Measurements from ENCODE around the gene PPTC7.
"Not testable (repeated sequence)": the region's sequence is repeated elsewhere in the genome, so short reads cannot be mapped to it uniquely, and the experiment has no call there.

The PPTC7 gene

GRCh38 chr12:110531741-110532333 lies 51.3 kb downstream of the PPTC7 start:
- Histone ChIP-seq H2AFZ (ENCODE audit: low read depth) (no peak overlapping the region), H3K36me3 (ENCODE audit: insufficient read depth) (no peaks in the 10 kb centered on the region), H4K20me1 (ENCODE audit: insufficient read depth) (no peaks in the 10 kb centered on the region), H3K9ac (no peak overlapping the region), H3K27ac (peak overlapping the region; percentile 38), H3K4me1 (ENCODE audit: low read depth, poor library complexity, severe bottlenecking) (peaks cover 41% of the 10 kb centered on the region), H3K27me3 (ENCODE audit: insufficient read depth, low read depth) (no peaks in the 10 kb centered on the region), H3K4me2 (peak overlapping the region; percentile 49), H3K79me2 (ENCODE audit: insufficient read depth, low read depth) (no peaks in the 10 kb centered on the region), H3K4me3 (IDR thresholded peaks at IDR 0.05; ENCODE audit: insufficient read depth, low read depth, low read length) (no peak overlapping the region)
- TF ChIP-seq CTCF (conservative IDR thresholded peaks at IDR 0.05; ENCODE audit: low read depth, low read length) = no peak

GRCh38 chr12:110530511-110530910 lies 52.6 kb downstream of the PPTC7 start:
- H3K4me1 ChIP-seq (ENCODE audit: low read depth, poor library complexity, severe bottlenecking) = peaks cover 41% of the 10 kb centered on the region
- H3K4me2 ChIP-seq = no peak overlapping the region
- H2AFZ ChIP-seq (ENCODE audit: low read depth) = no peak overlapping the region
- no peak for TF ChIP-seq CTCF (conservative IDR thresholded peaks at IDR 0.05; ENCODE audit: low read depth, low read length)
- H3K27ac ChIP-seq = no peak overlapping the region
- no peaks in the 10 kb centered on the region for H3K79me2 ChIP-seq (ENCODE audit: insufficient read depth, low read depth)
- H3K9ac ChIP-seq = no peak overlapping the region
- no peaks in the 10 kb centered on the region for H3K27me3 ChIP-seq (ENCODE audit: insufficient read depth, low read depth)
- no peaks in the 10 kb centered on the region for H4K20me1 ChIP-seq (ENCODE audit: insufficient read depth)
- no peaks in the 10 kb centered on the region for H3K36me3 ChIP-seq (ENCODE audit: insufficient read depth)
- no peak overlapping the region for H3K4me3 ChIP-seq (IDR thresholded peaks at IDR 0.05; ENCODE audit: insufficient read depth, low read depth, low read length)

GRCh38 chr12:110528277-110528839 lies 54.8 kb downstream of the PPTC7 start:
- no peak overlapping the region for H2AFZ ChIP-seq (ENCODE audit: low read depth)
- TF ChIP-seq CTCF (conservative IDR thresholded peaks at IDR 0.05; ENCODE audit: low read depth, low read length) = no peak
- H3K4me3 ChIP-seq (IDR thresholded peaks at IDR 0.05; ENCODE audit: insufficient read depth, low read depth, low read length) = no peak overlapping the region
- no peak overlapping the region for H3K4me2 ChIP-seq
- H3K36me3 ChIP-seq (ENCODE audit: insufficient read depth) = no peaks in the 10 kb centered on the region
- H3K4me1 ChIP-seq (ENCODE audit: low read depth, poor library complexity, severe bottlenecking) = peaks cover 27% of the 10 kb centered on the region
- H3K27ac ChIP-seq = no peak overlapping the region
- H3K27me3 ChIP-seq (ENCODE audit: insufficient read depth, low read depth) = no peaks in the 10 kb centered on the region
- H3K9ac ChIP-seq = no peak overlapping the region
- H3K79me2 ChIP-seq (ENCODE audit: insufficient read depth, low read depth) = no peaks in the 10 kb centered on the region
- H4K20me1 ChIP-seq (ENCODE audit: insufficient read depth) = no peaks in the 10 kb centered on the region

GRCh38 chr12:110520876-110521712 lies 62.0 kb downstream of the PPTC7 start:
- H3K27me3 ChIP-seq (ENCODE audit: insufficient read depth, low read depth); H3K36me3 ChIP-seq (ENCODE audit: insufficient read depth); H2AFZ ChIP-seq (ENCODE audit: low read depth); H3K9ac ChIP-seq; H3K79me2 ChIP-seq (ENCODE audit: insufficient read depth, low read depth); H3K27ac ChIP-seq; H3K4me3 ChIP-seq (IDR thresholded peaks at IDR 0.05; ENCODE audit: insufficient read depth, low read depth, low read length); H4K20me1 ChIP-seq (ENCODE audit: insufficient read depth); H3K4me2 ChIP-seq: not testable (repeated sequence)
- H3K4me1 ChIP-seq (ENCODE audit: low read depth, poor library complexity, severe bottlenecking) = peaks cover 12% of the 10 kb centered on the region

GRCh38 chr12:110518014-110518413 lies 65.1 kb downstream of the PPTC7 start:
- H3K27ac ChIP-seq; H3K9ac ChIP-seq; H3K4me3 ChIP-seq (IDR thresholded peaks at IDR 0.05; ENCODE audit: insufficient read depth, low read depth, low read length); H3K4me2 ChIP-seq; H3K27me3 ChIP-seq (ENCODE audit: insufficient read depth, low read depth); H4K20me1 ChIP-seq (ENCODE audit: insufficient read depth); H3K36me3 ChIP-seq (ENCODE audit: insufficient read depth); H2AFZ ChIP-seq (ENCODE audit: low read depth); H3K79me2 ChIP-seq (ENCODE audit: insufficient read depth, low read depth): not testable (repeated sequence)
- peaks cover 12% of the 10 kb centered on the region for H3K4me1 ChIP-seq (ENCODE audit: low read depth, poor library complexity, severe bottlenecking)

Data from KMS-11 (cell line).